ENCODE results near the gene COG2.
"Not testable (repeated sequence)": the region's sequence is repeated elsewhere in the genome, so short reads cannot be mapped to it uniquely, and the experiment has no call there.

The COG2 gene

GRCh38 chr1:230642263-230642959 is at the start of gene COG2:
COG2 (plus strand) TSS chr1:230642481; CDS start chr1:230642607, 126 bp downstream.
- peak; percentile 69 to 97 for DNase-seq

GRCh38 chr1:230592848-230593414 is 49.4 kb upstream of the COG2 start:
- DNase-seq, result no peak

- no peak for DNase-seq
These were observed 48.0 kb upstream of the COG2 start for GRCh38 chr1:230594214-230594773.

- no peak for DNase-seq
These were observed 47.1 kb upstream of the COG2 start for GRCh38 chr1:230595181-230595580.

GRCh38 chr1:230596306-230596705 is 46.0 kb upstream of the COG2 start:
- no peak for DNase-seq

- DNase-seq, result no peak
These were observed 43.5 kb upstream of the COG2 start for GRCh38 chr1:230598745-230599144.

GRCh38 chr1:230599926-230600656 is 42.2 kb upstream of the COG2 start:
- DNase-seq, result no peak

GRCh38 chr1:230600657-230601400 is 41.5 kb upstream of the COG2 start:
- not testable (repeated sequence) for DNase-seq

- no peak for DNase-seq
These were observed 33.1 kb upstream of the COG2 start for GRCh38 chr1:230609208-230609607.

- DNase-seq, result no peak
These were observed 31.7 kb upstream of the COG2 start for GRCh38 chr1:230610589-230610988.

- DNase-seq, result no peak
These were observed 31.0 kb upstream of the COG2 start for GRCh38 chr1:230611128-230611877.

- DNase-seq, result peak; percentile 5 to 37
These were observed 30.4 kb upstream of the COG2 start for GRCh38 chr1:230611878-230612235.

GRCh38 chr1:230612651-230613050 is 29.6 kb upstream of the COG2 start:
- DNase-seq, result no peak

- DNase-seq, result no peak
These were observed 28.2 kb upstream of the COG2 start for GRCh38 chr1:230614121-230614520.

GRCh38 chr1:230618537-230618936 is 23.7 kb upstream of the COG2 start:
- DNase-seq, result no peak

GRCh38 chr1:230620649-230621323 is 21.5 kb upstream of the COG2 start:
- no peak for DNase-seq

- DNase-seq, result no peak
These were observed 20.8 kb upstream of the COG2 start for GRCh38 chr1:230621324-230622030.

- no peak for DNase-seq
These were observed 20.1 kb upstream of the COG2 start for GRCh38 chr1:230622151-230622550.

- DNase-seq, result no peak
These were observed 18.1 kb upstream of the COG2 start for GRCh38 chr1:230624097-230624713.

GRCh38 chr1:230626232-230626631 is 16.0 kb upstream of the COG2 start:
- no peak for DNase-seq

GRCh38 chr1:230627767-230628166 is 14.5 kb upstream of the COG2 start:
- DNase-seq, result no peak

Measured in NCI-H446 (cell line).